ENCODE results near the gene PPP1R3F.

PPP1R3F gene, protein sequence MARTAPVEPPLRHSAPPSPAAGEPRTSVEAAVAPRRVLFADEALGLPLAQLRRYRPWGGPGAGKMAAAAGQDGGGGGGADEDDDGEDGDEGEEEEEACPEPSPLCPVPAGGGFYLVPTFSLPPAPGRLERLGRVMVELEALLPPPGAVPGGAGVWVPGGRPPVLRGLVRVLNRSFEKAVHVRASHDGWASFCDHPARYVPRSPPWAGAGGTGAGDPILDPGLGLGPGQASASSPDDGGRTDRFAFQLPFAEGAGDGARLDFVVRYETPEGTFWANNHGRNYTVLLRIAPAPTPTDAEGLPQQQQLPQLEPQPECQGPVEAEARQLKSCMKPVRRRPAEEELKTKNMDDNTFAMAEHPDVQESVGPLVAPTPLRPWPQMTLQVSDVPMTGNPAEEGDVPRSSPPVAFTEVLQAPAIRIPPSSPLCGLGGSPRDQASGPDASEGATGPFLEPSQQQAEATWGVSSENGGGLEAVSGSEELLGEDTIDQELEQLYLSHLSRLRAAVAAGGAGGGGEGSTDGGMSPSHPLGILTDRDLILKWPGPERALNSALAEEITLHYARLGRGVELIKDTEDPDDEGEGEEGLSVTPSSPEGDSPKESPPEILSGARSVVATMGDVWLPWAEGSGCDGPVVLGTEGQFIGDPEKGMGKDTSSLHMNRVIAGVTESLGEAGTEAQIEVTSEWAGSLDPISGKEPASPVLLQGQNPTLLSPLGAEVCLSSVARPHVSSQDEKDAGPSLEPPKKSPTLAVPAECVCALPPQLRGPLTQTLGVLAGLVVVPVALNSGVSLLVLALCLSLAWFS

DNA sequence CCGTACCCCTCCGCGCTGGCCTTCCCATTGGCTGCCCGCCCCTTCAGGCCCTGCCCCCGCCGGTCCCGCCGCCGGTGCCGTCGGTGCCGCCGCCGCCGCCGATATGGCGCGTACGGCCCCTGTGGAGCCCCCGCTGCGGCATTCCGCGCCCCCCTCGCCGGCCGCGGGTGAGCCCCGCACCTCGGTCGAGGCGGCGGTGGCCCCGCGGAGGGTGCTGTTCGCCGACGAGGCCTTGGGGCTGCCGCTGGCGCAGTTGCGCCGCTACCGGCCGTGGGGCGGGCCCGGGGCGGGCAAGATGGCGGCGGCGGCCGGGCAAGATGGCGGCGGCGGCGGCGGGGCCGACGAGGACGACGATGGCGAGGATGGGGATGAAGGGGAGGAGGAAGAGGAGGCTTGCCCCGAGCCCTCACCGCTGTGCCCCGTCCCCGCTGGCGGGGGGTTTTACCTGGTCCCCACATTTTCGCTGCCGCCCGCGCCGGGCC, at the start of gene PPP1R3F:
PPP1R3F (plus strand) TSS at position 27 of the 482 bp plus-strand sequence; CDS start at position 104, 77 bp downstream.
- no peak for DNase-seq

DNA sequence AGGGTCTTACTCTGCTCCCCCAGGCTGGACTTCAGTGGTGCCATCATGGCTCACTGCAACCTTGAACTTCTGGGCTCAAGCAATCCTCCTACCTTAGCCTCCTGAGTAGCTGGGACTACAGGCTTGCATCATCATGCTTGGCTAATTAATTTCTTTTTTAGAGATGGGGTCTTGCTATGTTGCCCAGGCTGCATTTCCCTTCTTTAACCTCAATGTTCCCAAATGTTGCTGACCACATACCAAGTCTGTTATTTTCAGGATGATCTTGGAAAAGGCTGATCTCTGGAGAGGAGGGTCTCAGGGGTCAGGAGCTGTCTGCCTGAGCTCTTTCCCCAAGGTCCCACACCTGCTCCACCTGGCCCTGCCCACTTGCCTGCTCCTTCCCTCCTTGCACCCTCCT, 49.5 kb upstream of the PPP1R3F start:
- no peak for DNase-seq

DNA sequence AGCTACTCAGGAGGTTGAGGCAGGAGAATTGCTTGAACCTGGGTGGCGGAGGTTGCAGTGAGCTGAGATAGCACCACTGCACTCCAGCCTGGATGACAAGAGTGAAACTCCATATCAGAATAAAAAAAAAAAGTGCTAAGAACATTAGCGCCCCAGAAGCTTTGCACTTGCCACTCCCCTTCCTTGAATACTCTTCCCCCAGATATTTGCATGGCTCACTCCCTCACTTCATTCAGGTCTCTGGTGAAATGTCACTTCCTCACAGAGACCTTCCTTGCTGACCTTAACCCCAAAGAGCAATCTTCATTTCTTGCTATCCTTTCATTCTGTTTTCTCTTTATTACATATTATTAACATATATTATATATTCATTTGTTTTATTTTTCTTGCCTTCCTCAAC, 47.7 kb upstream of the PPP1R3F start:
- no peak for DNase-seq

DNA sequence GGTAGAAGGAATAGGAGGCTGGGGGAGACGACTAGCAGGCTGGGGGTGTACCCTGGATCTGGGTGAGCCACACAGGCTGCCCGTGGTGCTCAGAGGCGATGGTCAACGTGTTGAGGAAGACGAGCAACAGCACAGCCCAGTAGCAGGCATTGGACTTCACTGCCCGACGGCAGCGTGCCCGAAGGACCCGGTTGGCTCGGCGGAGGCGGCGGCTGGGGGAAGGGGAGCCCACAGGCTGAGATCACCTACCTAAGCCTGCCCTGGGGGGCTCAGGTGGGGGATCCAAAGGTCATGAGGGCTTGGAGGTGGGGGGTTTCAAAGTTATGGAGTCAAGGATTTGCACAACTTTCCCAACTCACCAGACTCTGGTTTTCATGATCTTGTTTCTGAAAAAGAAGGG, 43.7 kb upstream of the PPP1R3F start:
- no peak for DNase-seq

DNA sequence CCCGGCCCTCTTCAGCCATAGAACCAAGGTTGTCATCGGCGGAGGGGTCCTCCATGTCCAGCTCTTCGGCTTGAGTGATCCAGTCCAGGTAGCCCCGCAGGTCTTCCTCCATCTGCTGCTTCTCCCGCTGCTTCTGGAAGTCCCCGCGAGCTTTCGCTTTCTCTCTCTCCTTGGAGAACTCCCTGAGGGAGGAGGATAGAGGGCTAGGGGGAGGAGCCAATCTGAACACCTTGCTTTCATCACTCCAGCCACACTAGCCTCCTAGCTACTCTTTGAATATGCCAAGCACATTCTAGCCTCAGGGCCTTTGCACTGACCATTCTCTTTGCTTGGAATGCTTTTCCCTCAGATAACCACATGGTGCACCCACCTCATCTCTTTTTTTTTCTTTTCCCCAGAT, 42.6 kb upstream of the PPP1R3F start:
- DNase-seq: no peak

DNA sequence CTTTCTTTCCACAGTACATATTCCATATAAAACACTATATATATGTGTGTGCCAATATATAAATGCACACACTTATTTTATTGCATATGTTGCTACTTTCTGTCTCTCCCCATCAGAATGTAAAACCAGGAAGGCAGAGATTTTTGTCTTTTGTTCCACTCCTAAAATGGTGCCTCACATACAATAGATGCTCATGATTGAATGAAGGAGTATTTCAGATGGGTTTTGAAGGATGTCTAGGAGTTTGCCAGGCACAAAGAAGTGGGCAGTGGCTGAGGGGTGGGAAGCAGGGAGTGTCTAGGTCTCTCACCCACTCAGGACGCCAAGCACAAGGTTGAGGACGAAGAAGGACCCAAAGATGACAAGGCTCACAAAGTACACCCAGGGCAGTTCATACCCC, 41.9 kb upstream of the PPP1R3F start:
- no peak for DNase-seq

DNA sequence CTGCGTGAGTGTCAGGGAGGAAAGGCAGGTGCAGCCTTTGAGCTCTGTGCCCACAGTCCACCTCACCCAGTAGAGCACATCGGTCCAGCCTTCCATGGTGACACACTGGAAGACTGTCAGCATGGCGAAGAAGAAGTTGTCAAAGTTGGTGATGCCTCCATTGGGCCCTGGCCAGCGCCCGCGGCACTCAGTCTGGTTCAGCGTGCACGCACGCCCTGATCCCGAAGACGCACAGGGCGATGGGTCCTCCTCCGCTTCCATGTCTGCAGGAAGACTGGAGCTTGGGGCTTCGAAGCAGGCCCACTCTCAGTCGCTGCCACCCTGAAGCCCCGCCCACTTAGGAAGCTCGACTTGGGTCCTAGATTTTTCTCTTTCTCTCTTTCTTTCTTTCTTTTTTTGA, 41.4 kb upstream of the PPP1R3F start:
- DNase-seq: no peak

DNA sequence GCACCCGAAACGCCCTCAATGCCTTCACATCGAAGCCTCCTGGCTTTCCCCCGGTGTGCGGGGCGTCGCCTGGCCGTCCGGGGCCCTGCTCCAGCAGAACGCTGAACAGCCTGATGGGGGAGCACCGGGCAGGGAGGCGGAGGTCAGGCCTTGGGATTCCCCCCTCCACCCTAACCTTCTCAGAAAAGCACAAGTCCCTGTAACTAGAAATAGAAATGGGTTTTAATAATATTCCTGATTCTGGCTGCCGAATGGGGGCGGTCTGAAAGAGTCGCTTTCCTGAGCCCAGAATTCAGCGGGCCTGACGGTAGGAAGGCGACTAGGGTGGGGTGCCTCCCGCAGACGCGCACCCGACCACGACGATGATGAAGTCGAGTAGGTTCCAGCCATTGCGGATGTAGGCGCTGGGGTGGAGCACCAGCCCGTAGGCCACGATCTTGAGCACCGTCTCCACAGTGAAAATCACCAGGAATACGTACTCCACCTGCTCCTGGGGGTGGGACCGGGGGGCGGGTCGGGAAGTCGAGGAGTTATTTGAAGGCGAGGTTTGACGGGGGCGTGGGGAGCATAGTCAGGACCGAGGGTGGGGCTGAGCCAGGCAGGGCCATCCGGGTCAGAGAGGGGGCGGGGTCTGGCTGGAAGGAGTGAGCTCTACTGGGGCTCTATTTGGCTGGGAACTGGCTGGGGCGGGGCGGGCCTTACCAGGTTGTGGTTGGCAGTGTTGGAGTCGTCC, 38.9 kb upstream of the PPP1R3F start:
- no peak for DNase-seq

DNA sequence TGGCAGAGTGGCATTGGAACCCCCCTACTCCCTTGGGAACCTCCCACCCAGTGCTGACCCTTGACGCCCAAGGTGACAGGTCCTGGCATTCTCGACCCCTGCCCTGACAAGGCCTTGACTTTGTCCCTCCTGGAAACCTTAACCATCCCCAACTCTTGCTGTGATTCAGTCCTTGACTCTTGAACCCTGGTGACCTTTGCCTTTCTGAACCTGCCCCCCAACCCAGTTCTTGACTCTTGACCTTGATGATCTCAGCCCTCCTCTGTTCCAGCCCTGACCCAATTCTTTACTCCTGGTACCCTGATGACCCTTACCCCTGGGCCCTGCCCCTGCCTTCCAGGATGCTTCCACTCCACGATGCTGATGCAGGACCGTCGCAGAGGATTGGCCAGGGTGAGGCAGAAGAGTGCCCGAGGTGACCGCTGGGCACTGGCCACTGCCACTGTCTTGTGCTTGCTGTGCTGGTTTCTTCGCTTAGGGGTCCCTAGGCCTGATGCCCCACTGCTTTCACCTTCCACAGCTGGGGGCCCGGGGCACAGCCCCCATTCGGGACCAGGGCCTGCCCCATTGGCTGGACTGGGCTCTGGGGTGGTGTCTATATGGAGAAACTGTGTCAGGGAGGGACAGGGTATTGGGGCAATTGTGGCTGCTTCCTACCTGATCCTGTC, 38.1 kb upstream of the PPP1R3F start:
- no peak for DNase-seq

DNA sequence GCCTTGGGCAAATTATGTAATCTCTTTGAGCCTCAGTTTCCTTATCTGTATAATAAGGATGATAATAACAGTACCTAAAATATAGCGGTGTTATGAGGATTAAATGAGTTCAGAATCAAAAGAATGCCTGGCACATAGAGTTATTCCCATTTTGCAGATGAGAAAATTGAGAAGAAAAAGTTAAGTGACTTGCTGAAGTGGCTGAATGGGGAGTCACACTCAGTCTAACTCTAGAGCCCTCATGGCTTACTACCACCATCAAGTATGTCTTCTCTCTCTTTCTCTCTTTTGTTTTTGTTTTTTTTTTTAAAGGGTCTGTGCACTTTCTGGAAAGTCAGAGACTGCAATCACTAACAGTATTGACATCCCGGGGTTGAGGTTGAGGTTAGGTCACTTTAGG, 37.1 kb upstream of the PPP1R3F start:
- DNase-seq: no peak

DNA sequence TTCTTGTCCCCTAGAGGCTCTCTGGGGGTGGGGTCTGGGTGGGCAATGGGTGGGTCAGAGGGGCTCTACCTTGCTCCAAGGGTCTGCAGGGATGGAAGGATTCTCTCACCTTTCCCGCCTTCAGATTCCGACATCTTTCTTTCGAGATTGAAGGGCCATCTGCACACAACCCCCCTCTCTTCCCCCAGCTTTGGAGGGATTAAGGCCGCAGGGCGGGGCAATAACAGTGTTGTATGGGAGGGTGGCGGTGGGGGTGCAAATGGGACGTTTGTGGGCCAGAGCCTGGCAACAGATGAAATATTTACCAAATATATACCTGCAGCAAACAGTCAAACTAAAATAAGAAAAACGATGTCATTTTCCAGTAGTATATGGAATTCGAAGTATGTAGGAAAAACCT, 36.4 kb upstream of the PPP1R3F start, which contains the start of gene CACNA1F:
CACNA1F (minus strand) TSS at position 165 of the 400 bp plus-strand sequence; CDS start at position 134, 31 bp downstream.
- DNase-seq: no peak

DNA sequence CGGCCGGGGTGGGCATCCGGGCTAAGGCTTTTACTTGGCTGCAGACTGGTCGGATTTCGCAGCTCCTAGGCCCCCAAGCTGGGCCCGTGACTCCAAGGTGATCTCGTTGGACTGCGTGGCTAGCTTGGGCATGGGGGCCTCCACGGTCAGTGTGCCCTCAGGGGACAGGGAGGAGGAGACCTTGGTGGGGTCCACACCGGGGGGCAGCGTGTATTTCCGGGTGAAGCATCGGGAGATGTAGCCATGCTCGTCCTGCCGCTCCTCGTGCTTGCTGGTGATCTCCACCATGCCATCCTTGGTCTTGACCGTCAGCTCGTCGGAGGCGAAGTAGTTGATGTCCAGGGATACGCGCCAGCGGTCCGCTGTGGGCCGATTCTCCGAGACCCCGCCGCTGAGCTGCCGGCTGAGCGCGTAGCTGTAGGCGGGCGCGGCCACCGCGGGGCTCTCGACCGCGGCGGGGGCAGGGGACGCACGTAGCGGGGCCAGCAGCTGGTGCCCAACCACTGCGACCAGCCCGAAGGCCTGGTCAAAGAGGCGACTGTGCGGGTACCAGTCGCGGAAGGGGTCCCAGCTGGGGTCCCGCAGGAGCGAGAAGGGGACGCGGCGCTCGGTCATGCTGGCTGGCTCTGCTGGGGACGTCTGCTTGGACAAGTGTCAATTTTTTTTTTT, 35.6 kb upstream of the PPP1R3F start:
- DNase-seq: no peak

DNA sequence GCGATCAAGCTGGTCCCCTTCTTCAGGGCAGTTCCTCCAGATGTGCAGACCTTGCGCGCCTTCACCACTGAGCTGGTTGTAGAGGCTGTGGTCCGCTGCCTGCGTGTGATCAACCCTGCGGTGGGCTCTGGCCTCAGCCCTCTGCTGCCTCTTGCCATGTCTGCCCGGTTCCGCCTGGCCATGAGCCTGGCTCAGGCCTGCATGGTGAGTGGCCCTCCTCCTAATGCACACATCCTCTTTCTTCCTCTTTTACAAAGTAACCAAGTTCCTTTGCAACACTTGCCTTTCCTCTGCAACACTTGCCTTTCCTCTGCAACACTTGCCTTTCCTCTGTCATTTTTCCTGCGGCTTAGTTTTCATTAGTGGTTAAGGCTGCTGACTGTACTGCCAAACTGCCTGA, 32.5 kb upstream of the PPP1R3F start:
- no peak for DNase-seq

DNA sequence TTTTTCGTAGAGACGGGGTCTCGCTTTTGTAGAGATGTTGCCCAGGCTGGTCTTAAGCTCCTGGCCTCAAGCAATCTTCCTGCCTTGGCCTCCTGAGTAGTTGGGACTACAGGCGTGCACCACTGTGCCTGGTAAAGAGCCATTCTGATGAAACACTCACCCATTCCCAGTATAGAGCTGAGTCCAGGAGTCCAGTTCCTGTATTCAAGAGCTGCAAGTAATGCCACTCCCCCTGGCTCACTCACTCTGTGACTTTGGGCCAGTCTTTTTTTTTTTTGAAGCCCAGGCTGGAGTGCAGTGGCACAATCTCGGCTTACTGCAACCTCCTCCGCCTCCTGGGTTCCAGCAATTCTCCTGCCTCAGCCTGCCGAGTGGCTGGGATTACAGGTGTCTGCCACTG, 30.9 kb upstream of the PPP1R3F start:
- DNase-seq: no peak

DNA sequence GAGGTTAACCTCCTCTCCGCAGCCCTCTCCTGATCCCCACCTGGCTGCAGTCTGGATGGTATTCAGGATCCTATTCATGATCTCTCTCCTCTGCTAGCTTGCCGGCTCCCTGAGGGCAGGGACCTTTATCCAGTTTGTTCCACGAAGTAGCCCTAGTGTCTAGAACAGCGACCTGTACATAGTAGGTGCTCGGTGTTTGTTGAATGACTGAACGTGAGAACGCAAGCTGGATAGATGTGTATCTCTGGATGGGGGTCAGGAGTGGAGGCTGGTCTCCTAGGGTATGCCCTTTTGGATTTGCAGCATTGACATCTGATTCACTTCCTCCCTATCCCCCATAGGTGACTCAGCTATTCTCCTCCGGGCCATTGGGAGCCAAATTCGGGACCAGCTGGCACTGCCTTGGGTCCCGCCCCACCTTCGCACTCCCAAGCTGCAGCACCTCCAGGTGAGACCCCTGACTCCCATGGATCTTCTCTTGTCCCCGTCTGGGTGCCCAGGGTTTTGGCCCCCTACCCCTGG, 27.0 kb upstream of the PPP1R3F start:
- DNase-seq: no peak

DNA sequence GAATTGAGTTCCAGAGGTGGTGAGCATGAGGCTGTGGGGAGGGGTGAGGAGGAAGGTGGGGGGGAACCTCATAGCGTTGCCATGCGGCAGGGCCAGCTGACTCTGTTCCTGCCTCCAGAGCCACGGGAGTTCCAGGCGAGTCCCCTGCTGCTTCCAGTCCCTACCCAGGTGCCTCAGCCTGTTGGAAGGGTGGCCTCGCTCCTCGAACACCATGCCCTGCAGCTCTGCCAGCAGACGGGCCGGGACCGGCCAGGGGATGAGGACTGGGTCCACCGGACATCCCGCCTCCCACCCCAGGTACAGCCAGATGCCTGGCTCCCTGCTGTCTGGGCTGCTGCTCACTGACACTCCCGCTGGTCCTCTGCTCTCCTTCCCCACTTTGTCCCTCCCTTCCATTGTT, 26.4 kb upstream of the PPP1R3F start:
- no peak for DNase-seq

DNA sequence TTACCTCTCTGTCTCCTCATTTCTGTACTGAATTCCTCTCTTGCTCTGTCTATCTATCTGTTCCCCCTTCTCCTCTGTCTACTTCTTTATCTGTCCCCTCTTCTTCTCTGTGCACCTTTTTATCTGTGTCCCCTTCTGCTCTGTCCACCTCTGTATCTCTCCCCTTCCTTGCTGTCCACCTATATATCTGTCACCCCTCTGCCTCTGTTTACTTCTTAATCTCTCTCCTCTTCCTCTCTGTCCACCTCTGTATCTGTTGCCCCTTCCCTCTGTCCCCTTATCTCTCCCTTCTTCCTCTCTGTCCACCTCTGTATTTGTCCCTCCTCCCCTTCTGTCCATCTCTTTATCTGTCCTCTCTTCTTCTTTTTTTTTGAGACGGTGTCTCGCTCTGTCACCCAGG, 25.4 kb upstream of the PPP1R3F start:
- no peak for DNase-seq

DNA sequence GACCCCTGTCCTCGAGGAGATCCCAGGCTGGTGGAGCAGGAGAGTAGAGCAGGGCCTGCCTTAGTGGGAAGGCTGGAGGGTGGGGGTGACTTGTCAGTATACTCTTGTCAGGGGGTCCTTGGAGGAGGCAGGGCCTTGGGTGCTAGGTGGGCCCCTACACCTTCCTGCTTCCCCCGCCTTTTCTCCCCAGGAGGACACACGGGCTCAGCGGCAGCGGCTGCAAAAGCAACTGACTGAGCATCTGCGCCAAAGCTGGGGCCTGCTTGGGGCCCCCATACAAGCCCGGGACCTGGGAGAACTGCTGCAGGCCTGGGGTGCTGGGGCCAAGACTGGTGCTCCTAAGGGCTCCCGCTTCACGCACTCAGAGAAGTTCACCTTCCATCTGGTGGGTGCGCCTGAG, 23.1 kb upstream of the PPP1R3F start:
- DNase-seq: no peak

DNA sequence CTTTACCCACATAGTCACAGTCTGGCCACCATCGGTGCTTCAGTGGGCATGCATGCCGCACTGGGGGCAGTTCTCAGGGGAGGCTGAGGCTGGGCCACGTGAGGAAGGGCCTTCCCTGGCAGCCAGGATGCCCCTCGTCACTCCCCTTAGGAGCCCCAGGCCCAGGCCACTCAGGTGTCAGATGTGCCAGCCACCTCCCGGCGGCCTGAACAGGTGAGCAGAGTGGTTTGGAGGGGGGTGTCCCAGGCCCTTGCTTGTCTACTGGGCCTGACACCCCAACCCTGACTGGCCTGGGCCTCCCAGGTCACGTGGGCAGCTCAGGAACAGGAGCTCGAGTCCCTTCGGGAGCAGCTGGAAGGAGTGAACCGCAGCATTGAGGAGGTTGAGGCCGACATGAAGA, 22.2 kb upstream of the PPP1R3F start:
- no peak for DNase-seq

DNA sequence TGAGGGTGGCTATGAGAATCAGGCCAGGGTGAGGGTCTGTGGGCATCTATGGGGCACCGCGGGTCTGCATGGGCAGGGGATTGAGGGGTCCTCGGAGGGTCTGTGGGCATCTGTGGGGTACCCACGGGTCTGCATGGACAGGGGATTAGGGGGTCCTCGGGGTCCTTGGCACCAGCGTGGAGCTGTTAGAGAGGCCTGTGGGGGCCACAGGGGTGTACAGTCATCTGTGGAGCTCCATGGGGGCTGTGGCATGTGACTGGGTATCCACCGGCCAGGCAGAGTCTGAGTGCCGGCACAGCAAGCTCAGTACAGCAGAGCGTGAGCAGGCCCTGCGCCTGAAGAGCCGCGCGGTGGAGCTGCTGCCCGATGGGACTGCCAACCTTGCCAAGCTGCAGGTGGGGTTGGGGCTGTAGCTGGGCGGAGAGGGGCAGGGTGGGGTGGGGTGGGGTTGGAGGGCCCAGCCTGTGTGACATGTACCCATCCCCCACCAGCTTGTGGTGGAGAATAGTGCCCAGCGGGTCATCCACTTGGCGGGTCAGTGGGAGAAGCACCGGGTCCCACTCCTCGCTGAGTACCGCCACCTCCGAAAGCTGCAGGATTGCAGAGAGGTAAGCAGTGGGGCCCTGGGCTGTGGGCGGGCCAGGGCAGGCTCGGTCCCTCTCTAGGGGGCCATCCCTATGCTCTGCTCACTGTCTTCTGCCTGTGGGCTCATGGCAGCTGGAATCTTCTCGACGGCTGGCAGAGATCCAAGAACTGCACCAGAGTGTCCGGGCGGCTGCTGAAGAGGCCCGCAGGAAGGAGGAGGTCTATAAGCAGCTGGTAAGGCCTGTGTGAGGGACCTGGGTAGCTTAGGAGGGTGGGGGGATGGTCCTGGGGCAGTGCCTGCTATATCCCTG, 21.4 kb upstream of the PPP1R3F start:
- DNase-seq: no peak

DNA sequence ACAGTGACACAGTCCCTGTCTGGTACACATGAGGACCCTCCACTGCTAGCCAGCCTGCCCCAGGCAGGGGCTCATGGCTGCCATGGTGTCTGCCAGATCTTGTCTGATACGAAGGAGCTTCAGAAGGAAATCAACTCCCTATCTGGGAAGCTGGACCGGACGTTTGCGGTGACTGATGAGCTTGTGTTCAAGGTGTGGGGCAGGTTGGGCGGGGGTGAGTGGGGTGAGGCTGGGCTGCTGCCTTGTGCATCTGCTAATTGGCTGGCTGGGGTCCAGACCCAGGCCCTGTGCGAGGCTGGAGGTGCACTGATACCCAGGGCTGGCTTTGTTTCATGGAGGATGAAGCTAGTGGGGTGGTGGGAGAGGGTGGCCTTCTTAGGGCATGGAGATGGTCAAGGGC, 20.5 kb upstream of the PPP1R3F start:
- DNase-seq: no peak
